Measurements from ENCODE around the gene PRMT7.

Gene PRMT7

DNA sequence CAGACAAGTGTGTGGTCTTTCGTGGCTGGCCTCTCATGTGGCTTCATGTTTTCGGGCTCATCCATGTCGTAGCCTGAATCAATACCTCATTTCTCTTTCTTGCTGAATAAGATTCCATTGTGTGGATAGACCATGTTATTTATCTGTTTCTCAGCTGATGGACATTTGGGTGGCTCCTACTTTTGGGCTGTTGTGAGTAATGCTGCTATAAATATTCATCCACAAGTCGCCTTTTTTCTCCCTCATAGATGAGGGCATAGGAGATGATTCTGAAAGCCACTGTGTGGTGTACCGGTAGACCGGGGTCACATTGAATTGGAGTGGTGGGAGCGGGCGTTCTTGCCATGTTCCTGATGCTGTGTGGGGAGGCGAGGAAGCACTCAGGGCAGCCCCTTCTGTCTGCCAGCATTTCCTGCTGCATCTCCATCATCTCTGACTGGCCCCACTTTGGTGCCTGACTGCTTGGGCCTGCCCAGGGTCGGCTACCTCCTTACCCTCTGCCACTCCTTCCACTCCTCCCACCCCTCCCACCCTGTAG lies 40.1 kb downstream of the PRMT7 start:
- no peak for DNase-seq

DNA sequence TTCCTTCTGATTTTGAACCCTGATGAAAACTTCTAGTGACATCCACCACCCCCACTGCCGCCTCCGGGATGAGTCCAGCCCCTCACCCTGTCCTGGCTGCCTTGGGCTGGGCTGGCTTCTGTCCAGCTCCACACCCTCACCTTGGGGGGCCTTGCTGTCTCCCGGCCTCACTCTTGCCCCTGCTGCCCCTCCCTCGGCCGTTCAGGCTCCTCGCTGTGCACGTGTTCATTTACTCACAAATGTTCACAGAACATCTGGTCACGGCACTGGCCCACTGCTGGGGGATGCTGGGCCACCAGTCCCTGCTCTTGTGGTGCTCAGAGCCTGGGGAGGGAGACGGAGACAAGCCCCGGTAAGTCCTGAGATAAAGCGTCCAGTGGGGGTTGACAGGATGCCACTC lies 40.6 kb downstream of the PRMT7 start:
- no peak for DNase-seq

DNA sequence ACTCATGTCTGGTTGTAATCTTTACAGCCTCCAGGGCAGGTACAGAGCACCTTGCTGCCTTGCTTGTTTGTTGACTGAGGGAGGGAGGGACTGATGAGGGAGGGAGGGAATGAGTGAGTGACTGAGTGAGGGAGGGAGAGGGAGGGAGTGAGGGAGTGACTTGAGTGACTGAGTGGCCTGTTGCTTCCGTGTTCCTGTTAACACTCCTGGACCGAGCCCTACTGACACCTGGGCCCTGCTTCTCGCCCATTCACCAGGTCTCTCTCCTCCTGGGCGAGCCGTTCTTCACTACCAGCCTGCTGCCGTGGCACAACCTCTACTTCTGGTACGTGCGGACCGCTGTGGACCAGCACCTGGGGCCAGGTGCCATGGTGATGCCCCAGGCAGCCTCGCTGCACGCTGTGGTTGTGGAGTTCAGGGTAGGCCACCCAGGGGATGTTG lies 41.2 kb downstream of the PRMT7 start:
- DNase-seq = no peak

DNA sequence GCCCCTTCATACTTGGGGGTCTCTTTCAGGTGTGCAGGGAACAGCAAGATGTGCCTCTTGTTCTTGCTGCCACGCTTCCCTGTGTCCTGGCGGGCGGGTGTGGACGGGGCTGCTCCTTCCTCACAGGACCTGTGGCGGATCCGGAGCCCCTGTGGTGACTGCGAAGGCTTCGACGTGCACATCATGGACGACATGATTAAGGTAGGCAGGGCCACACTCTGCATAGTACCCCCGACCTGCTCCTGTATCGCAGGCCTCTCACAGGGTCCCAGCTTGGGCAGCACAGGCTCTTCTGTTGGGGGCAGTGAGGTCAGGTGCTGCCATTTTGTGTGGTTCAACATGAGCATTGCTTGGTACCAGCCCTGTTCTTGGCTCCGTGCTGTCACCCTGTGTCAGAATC lies 42.5 kb downstream of the PRMT7 start:
- DNase-seq = no peak

DNA sequence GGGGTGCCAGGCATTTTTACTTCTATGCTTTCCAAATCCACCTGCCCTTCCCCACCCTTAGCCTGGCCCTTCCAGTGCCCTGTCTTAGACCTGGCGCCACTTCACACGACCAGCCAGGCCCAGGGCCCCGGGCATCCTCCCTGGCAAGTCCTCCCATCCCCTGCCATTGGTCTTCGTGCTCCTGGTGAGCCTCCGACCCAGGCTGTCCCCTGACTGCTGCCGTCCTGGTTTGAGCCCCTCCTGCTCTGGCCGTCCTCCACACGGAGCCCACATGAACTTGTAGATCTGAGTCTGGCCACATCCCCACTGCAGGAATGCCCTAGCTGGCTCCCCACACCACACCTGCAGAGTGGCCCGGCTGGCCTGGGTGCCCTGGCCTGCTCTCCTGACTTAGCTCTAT lies 44.0 kb downstream of the PRMT7 start:
- no peak for DNase-seq

DNA sequence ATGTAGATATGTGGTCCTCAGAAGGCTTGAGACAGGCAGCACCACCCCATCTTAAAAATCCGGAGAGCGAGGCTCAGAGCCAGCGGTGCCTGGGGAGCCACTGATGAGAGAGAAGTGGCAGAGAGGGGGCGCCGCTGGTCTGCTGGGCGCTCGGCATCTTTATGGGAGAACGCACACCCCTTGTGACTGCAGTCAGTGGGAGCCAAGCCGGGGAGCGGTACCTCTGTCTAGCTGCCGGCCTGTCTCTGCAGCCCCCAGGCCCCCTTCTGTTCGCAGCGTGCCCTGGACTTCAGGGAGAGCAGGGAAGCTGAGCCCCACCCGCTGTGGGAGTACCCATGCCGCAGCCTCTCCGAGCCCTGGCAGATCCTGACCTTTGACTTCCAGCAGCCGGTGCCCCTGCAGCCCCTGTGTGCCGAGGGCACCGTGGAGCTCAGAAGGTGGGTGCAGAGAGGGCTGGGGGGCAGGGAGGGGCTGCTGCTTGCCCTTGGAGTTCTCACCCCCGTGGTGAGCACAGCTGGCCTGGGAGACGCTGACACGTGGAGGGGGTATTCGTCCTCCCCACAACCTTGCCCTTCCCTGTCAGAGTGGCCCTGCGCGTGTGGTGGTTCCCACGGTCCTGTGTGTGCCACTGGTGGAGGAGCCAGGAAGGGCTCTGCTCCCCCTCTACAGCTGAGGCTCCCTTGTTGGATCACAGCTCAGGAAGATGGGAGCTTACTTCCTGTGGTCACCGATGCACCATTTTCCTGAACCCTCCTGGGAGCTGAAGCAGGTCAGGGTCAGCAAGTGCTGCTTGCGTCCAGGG lies 44.8 kb downstream of the PRMT7 start:
- DNase-seq = no peak

DNA sequence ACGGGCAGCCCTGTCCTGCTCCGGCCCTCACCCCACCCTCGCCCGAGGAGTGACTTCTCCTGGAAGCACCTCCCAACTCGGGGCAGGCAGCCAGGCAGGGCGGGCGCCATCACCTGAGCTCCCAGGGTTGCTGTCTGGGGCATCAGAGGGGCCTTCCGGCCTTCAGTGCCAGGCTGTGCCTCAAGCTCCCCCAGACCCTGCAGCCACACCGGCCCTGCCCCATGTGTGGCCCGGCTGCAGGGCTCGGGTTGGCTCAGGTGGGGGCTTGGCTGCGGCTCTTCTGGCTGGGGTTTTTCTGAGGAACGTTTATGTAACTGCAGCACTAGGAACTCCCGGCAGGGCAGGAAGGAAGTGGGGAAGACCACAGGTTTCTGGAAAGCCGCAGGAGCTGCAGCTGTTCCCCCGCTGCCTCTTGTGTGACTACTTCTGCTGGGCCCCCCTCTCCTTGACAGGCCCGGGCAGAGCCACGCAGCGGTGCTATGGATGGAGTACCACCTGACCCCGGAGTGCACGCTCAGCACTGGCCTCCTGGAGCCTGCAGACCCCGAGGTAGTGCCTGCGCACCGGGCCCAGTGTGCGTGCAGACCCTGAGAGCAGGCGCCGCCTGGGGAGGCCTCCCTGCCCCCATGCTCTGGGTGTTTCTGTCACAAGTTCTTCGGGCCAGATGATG lies 45.6 kb downstream of the PRMT7 start:
- peak; percentile 87 for DNase-seq

DNA sequence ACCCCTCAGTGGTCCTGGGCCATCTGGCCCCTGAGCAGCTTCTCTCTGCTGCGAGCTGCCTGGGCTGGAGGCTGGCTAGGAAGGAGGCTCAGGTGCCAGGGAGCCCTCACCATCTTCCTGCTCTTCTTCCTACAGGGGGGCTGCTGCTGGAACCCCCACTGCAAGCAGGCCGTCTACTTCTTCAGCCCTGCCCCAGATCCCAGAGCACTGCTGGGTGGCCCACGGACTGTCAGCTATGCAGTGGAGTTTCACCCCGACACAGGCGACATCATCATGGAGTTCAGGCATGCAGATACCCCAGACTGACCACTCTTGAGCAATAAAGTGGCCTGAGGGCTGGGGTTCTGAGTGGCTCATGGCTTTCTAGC lies 46.1 kb downstream of the PRMT7 start:
- DNase-seq = no peak

DNA sequence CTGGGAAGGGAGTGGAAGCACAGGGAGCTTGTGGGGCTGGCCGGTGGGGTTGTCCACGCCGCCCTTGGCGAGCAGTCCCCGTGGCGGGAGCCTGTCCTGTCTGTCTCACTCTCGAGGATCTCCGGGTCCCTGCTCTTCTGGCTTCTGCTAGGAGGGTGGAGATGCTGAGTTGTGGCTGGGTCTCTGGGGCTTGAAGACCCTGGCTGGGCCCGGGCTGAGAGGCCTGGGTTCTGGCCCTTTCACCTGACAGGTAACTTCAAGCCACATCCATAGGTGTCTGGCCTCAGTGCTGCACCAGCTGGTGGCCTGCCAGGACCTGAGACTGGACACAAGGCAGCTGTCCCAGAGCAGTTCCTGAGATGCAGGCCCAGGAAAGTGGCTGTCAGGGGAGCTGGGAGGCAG lies 46.7 kb downstream of the PRMT7 start:
- no peak for DNase-seq

DNA sequence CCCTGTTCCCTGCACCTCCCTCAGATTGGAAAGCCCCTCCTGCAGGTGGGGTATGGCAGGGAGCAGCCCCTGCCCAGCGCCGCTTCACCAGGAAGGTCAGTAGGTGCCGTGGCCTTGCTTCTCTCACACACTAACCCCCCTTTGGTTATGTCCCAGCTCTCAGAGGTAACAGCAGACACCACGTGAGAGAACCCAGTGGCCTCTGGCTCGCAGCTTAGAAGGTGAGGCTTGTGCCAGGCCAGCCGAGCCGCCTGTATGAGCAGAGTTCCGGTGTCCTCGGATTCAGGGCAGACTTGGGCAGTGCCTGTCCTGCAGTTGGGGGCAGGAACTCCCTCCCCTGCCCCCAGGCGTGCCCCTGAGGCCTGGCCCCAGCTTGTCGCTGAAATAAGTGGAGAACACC lies 47.1 kb downstream of the PRMT7 start:
- no peak for DNase-seq

DNA sequence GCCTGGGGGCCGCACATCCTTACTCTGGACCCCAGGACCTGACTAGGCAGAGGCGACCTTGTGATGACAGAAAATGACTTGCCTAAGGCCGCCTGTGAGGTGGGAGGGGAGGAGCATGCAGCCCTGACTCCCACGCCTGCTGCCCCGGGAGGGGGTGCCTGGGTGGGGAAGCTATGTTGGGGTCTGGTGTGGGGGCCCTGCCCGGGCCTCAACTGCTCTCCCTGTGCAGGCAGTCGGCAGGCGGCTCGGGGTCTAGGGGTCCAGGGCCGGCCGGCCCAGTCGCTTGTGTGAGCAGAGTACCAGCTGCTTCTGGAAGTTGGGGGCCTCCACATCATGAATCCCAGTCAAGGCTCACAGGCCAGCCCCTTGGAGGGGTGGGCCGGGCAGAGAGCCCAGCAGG lies 48.1 kb downstream of the PRMT7 start:
- DNase-seq = no peak

DNA sequence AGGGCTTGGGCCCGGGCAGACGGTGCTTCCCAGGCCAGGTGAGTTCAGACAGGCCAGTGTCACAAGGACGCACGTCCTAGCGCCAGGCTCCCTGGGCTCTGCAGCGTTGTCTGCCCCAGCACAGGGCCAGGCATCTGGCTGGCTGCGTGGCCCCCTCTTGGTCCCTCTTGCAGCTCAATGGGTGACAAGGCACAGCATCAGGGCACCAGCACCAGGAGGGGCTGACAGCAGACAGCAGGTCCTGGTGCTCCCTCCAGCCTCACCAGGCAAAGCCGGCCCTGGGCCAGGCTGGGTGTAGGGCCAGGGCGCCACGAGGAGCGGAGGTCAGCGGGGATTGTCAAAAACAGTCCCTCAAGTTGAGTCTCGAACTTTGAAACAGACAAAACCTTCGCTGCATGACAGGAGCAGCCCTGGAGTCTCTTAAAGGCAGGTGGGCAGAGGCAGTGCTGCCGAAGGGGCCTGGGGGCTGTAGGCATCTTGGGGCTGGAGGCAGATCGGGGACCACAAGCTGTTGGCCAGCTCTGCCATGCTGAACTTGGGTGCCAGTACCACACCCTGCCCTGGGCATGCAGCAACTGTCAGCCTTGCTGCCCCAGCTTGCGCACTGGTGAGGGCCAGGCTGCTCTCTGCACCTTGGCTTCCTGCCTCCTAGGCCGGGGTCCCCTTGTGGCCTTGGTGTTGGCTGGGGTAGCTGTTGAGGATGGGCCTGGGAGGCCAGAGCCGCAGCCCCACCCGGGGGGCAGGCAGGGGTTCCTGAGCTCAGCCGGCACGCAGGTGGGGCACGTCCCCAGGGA lies 48.8 kb downstream of the PRMT7 start:
- DNase-seq = no peak

DNA sequence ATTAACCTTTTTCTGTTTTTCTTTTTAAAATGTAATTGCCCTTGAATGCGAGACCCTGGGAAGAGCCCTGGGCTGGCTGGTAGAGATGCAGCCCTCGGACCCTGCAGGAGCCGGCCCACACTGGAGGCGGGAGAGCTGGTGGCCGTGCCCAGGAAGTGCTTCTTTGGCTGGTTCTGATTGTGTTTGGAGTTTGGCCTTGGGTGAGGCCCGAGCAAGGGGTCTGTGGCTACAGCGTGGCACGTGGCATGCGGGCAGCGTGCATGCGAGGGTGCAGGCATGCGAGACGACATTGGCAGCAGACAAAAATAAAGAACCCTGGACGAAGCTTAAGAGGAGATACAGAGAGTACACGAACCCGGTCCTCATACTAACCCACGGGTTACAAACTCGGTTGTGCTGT lies 49.7 kb downstream of the PRMT7 start:
- DNase-seq = no peak

DNA sequence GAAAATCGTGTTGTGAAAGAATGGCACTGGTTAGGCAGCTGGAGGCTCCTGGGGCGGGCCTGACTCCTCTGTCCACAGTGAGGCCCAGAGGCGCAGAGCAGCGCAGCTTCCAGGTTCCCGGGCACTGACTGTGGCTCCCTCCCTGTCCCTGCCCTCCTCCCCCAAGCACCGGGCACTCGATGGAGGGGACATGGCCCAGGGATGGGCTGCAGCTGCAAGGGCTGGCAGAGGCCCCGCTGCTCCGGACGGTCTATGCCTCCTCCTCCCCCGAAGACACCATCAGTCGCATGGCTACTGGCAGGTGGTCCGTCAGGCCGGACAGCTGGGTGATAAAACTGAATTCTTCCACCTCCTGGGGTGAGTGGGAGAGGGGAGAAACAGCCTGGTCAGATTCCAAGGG lies 50.1 kb downstream of the PRMT7 start:
- no peak for DNase-seq

DNA sequence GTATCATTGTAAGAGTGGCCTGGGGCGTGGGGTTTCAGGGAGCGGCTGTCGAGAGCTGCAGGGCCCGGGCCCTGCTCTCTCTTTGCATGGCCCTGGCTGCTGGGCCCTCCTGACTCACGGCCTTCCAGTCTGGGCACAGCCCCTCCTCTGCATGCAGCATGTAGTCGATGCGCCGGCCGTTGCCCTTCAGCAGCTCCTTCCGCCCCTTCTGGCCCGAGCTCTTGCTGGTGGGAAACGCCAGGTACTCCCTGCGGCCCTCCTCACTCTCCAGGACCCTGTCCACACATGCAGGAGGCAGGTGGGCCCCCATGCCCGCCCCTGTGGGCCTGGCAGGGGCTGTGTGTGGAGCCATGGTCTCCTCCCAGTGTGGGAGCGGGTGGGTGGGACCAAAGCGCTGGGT lies 50.7 kb downstream of the PRMT7 start:
- no peak for DNase-seq

DNA sequence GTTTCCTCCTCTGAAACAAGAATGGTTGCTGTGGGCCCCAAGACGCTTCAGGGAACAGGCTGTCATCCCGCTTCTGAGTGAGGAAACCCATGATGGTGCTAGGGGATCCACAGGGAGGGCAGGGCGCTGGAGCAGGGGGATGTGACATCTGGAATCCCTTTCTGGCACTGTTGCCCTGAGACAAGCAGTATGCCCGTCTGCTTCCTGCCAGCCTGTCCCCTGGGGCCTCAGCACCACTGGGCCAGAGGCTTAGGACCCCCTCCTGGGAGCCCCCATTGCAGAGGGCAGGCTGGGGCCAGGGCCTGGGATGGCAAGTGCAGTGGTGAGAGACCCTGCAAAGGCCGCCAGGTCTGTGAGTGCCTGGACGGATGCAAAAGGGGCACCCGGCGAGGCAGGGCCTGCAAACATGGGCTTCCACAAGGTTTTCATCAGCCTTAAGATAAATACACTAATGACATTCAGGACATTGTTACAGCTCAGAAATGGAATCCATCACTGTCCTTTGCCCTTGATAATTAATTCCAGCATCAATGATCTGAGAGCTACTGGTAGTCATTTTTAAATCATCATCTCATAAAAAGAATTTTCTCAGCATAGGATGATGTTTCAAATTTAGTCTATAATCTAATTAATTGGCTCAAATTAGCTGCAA lies 51.6 kb downstream of the PRMT7 start:
- DNase-seq = no peak

DNA sequence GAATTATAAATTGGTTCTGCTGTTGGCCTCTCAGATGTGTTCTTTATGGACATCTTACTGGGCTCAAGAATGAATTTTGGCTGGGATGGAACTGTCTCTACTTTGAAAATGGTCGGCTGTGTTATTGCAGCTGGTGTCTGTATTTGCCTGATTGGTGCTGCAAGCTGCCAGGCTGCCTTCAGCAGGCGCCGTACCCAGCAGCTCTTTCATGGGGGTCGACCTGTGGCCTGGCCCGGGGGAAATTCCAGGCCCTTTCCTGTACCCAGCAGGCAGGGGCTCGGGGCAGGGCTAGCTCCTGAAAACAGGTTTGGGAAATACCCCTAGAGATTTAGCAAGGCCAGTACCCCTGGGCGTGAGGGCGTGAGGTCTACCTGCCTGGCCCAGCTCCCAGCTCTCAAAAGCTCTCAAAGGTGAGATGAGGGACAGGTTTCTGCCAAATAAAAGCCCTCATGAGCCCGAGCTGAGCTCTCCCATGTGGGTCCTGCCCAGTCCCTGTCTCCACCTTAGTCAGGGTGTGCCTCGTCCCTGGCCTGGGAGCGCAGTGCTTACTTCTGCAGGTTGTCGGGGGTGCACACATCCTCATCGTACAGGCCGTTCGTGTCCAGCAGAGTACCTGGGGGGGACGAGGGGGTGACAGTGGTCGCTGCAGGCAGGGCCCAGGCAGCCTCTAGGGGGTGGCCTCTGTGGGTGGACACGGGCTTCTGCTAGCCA lies 52.3 kb downstream of the PRMT7 start:
- no peak for DNase-seq

DNA sequence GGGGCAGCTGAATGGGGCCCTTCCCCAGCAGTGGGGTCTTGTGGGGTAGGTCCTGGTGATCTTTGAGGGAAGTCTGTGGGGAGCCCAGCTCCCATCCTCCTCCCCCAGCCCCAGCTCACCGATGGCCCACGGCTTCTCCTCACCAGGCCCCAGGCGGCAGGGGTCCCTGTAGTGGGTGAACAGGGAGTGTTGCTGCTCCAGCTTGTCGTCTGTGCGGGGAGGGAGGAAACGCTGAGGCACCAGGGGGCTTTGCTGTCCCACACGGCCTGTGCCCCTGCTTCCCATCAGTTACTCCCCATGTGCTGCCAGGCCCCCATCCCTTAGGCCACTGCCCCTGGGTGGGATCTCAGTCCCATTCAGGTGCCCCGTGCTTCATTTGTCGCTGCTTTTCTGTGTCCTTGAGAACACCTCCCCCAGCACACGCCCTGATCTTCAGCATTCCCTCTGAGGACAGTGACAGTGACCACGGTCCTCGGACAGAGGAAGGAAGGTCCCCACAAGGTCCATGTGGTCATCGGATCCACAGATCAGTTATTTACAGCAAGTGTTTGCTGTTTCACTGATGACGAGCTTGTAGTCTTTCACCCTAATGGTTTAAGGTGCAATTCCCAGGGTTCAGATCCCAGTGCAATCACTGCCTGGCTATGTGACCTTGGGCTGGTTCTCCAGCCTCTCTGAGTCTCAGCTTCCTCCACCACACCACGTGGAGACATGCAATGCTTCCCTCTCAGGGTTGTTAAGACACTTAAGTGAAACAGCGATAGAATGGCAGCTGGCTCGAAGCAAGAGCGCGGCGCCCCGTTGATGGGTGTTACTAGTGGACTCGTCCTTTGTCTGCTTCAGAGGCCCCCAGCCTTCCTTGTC lies 53.1 kb downstream of the PRMT7 start:
- DNase-seq = no peak

DNA sequence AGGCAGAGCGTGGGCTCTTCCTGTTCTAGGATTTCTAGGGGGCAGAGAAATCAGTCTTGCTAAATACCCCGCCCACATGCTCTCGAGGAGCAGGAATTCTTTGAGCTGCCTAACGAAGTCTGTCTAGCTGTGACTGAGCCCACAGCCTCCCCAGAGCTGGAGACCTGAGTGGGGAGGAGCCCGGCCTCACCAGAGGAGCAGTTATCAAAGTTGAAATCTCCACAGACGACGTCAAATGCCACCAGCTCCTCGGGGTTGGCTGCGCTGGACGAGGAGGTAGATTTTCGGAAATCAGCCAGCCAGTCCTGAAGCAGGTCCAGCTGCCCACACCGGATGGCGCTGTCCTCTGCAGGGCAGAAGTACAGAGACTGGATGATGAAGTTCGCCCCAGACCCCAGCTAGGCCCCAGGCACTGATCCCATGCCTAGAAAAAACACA lies 53.8 kb downstream of the PRMT7 start:
- DNase-seq = no peak

DNA sequence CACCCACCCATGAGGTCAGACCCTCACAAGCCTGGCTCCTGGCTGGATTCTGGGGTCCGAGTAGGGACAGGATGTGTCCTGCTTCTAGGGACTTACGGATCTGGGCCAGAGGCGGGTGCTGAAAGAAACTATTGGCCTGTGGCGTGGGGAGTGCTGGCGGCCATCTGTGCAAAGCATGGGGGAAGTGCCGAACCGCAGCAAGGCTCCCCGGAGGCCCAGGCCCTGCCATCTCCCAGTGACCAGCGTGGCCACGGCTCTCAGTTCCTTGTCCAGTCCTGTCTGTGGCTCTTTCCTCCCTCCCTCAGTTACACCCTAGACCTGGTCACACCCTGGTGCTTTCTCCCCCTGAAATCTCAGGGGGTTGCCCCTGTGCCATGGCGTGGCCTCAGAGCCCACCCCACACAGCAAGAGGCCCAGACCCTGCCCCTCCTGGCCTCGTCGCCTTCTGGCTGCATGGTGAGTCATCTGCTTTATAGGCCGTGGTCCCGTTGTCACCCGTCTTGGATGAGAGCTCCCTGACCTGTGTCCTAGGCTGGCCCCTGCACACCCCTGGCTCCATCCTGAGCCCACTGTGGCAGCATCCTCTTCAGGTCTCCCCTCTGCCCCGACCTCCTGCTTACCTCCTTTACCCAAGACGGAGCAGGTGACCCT lies 54.5 kb downstream of the PRMT7 start:
- DNase-seq = no peak

DNA sequence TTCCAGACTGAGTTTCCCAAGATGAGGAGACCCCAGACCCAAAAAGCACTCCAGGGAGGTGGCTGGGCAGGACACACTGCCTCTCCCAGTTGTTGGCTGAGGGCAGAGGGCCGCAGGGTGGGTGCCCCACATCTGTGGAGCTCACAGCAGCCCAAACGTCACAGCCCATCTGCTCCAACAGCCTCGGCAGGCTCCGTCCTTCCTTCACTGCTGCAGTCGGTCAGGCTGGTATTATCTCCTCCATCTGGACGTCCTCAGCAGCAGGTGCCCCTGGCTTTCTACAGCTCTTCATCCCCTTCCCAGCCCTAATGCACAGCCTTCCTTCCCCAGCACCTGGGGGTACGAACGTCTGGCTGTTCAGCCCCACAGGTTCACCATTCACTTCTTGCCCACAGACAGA lies 55.2 kb downstream of the PRMT7 start:
- no peak for DNase-seq

Measured in activated effector memory CD4-positive, alpha-beta T cell treated with anti-CD3 and anti-CD28 coated beads, Interleukin-2, amount 50 U/mL, for 16 hours (primary cell).